DND-41 (cell line): ENCODE measurements around the gene FOXJ3.

ENCODE experiments used
- ATAC-seq: fragments of 200-7000 bp; cut with Tn5 transposase; 3 replicates; pipeline ENCODE4 v1.9.1; 2021; ENCODE audit warnings: low read depth; ENCODE audit not compliant: insufficient read depth
- DNase-seq: peaks from one replicate; pipeline ENCODE4 v3.0.0-alpha.2; 2020
- H2AFZ ChIP-seq: 2 replicates; pipeline ENCODE4 v1.6.0; 2012; ENCODE audit warnings: low read depth, low read length
- H3K27ac ChIP-seq: 2 replicates; pipeline ENCODE4 v1.5.1; 2012; ENCODE audit warnings: low read length, inconsistent platforms
- H3K27me3 ChIP-seq: fragments of 200-600 bp; sonication (generic); 2 replicates; pipeline ENCODE4 v1.6.0; 2012; ENCODE audit warnings: low read length, mild to moderate bottlenecking, inconsistent platforms; ENCODE audit not compliant: insufficient read depth, poor library complexity
- H3K36me3 ChIP-seq: 2 replicates; pipeline ENCODE4 v1.5.1; 2012; ENCODE audit warnings: low read length, inconsistent platforms; ENCODE audit not compliant: insufficient read depth
- H3K4me1 ChIP-seq: 2 replicates; pipeline ENCODE4 v1.5.1; 2012; ENCODE audit warnings: mild to moderate bottlenecking, low read length; ENCODE audit not compliant: insufficient read depth
- H3K4me2 ChIP-seq: 2 replicates; pipeline ENCODE4 v1.6.0; 2012; ENCODE audit warnings: mild to moderate bottlenecking, moderate library complexity, low read length, inconsistent platforms; ENCODE audit not compliant: insufficient read depth
- H3K4me3 ChIP-seq, 2 experiments: fragments of 200-600 bp in 1 of 2; shearing (Covaris generic) in 1 of 2; 2 replicates each; pipeline ENCODE4 v1.5.1; 2012 to 2016; ENCODE audit warnings: inconsistent platforms in 2 of 2, low read length in 2 of 2, mild to moderate bottlenecking in 2 of 2, low read depth in 1 of 2, moderate library complexity in 1 of 2
- H3K79me2 ChIP-seq: 2 replicates; pipeline ENCODE4 v1.6.0; 2012; ENCODE audit warnings: low read length, inconsistent platforms; ENCODE audit not compliant: insufficient read depth
- H3K9ac ChIP-seq: 2 replicates; pipeline ENCODE4 v1.6.0; 2012; ENCODE audit warnings: low read depth, mild to moderate bottlenecking, inconsistent platforms, low read length, moderate library complexity
- H3K9me3 ChIP-seq: 2 replicates; pipeline ENCODE4 v1.5.1; 2012; ENCODE audit warnings: low read length, moderate library complexity, mild to moderate bottlenecking, inconsistent platforms; ENCODE audit not compliant: insufficient read depth, severe bottlenecking
- H4K20me1 ChIP-seq: 2 replicates; pipeline ENCODE4 v1.6.0; 2012; ENCODE audit warnings: low read length; ENCODE audit not compliant: insufficient read depth
- EZH2 ChIP-seq: IDR thresholded peaks from 3 replicates; pipeline ENCODE4 v1.6.1; 2012; ENCODE audit warnings: borderline replicate concordance, low read depth, mild to moderate bottlenecking, moderate library complexity, low read length, inconsistent platforms; ENCODE audit not compliant: severe bottlenecking
- TF ChIP-seq, protein P1 (sequence below): IDR thresholded peaks from 2 replicates; pipeline ENCODE4 v1.5.1; 2012; ENCODE audit warnings: borderline replicate concordance, low read length, moderate library complexity, mild to moderate bottlenecking; ENCODE audit not compliant: poor library complexity, severe bottlenecking; ENCODE audit errors: extremely low read depth

The FOXJ3 gene

DNA sequence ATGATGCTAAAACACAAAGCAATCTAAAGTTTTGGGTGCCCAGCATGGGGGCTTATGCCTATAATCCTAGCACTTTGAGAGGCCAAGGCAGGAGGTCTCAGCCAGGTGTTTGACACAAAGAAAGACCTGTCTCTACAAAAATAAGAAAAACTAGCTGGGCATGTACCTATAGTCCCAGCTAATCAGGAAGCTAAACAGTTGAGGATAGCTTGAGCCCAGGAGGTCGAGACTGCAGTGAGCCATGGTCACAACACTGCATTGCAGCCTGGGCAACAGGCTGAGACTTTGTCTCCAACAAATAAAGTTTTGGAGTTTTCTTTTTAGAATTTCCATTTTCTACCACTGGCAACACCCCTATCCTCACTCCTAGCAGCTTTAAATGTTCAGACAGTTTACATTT is 115.4 kb downstream of the FOXJ3 start:
- no peak for ATAC-seq
- peaks cover 2% of the 10 kb centered on the region; the same call in 1 of the 2 replicates for H4K20me1 ChIP-seq
- DNase-seq: no peak
- no peak overlapping the region for H3K4me2 ChIP-seq
- no peaks in the 10 kb centered on the region for H3K27me3 ChIP-seq
- no peak overlapping the region for H3K9ac ChIP-seq
- TF ChIP-seq EZH2: no peak
- TF ChIP-seq, protein P1, sequence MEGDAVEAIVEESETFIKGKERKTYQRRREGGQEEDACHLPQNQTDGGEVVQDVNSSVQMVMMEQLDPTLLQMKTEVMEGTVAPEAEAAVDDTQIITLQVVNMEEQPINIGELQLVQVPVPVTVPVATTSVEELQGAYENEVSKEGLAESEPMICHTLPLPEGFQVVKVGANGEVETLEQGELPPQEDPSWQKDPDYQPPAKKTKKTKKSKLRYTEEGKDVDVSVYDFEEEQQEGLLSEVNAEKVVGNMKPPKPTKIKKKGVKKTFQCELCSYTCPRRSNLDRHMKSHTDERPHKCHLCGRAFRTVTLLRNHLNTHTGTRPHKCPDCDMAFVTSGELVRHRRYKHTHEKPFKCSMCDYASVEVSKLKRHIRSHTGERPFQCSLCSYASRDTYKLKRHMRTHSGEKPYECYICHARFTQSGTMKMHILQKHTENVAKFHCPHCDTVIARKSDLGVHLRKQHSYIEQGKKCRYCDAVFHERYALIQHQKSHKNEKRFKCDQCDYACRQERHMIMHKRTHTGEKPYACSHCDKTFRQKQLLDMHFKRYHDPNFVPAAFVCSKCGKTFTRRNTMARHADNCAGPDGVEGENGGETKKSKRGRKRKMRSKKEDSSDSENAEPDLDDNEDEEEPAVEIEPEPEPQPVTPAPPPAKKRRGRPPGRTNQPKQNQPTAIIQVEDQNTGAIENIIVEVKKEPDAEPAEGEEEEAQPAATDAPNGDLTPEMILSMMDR: no peak
- H3K36me3 ChIP-seq: peaks cover 17% of the 10 kb centered on the region
- H3K79me2 ChIP-seq: peaks cover 36% of the 10 kb centered on the region
- no peak overlapping the region for H3K27ac ChIP-seq
- H2AFZ ChIP-seq: no peak overlapping the region
- no peaks in the 10 kb centered on the region for H3K4me1 ChIP-seq
- no peak overlapping the region for H3K4me3 ChIP-seq
- no peaks in the 10 kb centered on the region for H3K9me3 ChIP-seq

DNA sequence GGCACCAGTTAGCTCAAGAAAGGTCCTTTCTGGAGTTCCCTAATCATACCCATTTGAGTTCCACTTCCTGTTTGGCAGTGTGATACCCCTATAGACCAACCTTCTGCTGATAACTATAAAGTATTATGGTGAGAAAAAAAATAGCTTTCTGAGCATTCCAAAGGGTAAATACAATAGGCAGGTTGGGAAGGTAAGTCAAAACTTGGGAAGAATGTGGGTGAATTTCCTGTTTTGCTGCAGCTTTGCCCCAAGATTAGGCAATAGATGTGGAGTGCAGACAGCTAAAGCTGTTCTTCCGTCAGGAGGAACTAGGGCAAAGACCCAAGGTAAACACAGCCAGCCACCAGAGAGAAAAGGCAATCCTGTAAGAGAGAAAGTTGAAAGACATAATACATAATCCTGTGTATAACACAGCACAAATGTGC is 120.6 kb downstream of the FOXJ3 start:
- DNase-seq (no peak), ATAC-seq (no peak)
- H3K4me3 ChIP-seq: no peak overlapping the region
- no peak overlapping the region for H3K27ac ChIP-seq
- no peaks in the 10 kb centered on the region for H3K9me3 ChIP-seq
- H3K4me2 ChIP-seq: no peak overlapping the region
- H3K27me3 ChIP-seq: no peaks in the 10 kb centered on the region
- H3K9ac ChIP-seq: no peak overlapping the region
- H4K20me1 ChIP-seq: peaks cover 13% of the 10 kb centered on the region; the same call in 1 of the 2 replicates
- TF ChIP-seq, protein P1: no peak
- TF ChIP-seq EZH2: no peak
- peaks cover 70% of the 10 kb centered on the region for H3K79me2 ChIP-seq
- no peaks in the 10 kb centered on the region for H3K4me1 ChIP-seq
- no peak overlapping the region for H2AFZ ChIP-seq
- peaks cover 30% of the 10 kb centered on the region for H3K36me3 ChIP-seq

GRCh38 chr1:42211224-42211623 is 123.8 kb downstream of the FOXJ3 start:
- ATAC-seq (no peak), DNase-seq (no peak)
- no peaks in the 10 kb centered on the region for H3K4me1 ChIP-seq
- peaks cover 14% of the 10 kb centered on the region; the same call in 1 of the 2 replicates for H4K20me1 ChIP-seq
- no peaks in the 10 kb centered on the region for H3K27me3 ChIP-seq
- H3K79me2 ChIP-seq: peaks cover 69% of the 10 kb centered on the region
- H3K36me3 ChIP-seq: peaks cover 31% of the 10 kb centered on the region
- TF ChIP-seq, protein P1: no peak
- no peak for TF ChIP-seq EZH2
- no peak overlapping the region for H2AFZ ChIP-seq
- H3K4me2 ChIP-seq: no peak overlapping the region
- no peak overlapping the region for H3K9ac ChIP-seq
- H3K27ac ChIP-seq: no peak overlapping the region
- H3K4me3 ChIP-seq: no peak overlapping the region
- H3K9me3 ChIP-seq: no peaks in the 10 kb centered on the region
